ENCODE results near the gene PHF1.
A peak's percentile ranks its signal among the peaks of the same experiment; 100 is the strongest.

The PHF1 gene

GRCh38 chr6:33445119-33445603 is 34.3 kb downstream of the PHF1 start:
- peak; percentile 35 for DNase-seq (ENCODE audit: low read depth)
- TF ChIP-seq MYC (IDR thresholded peaks at IDR 0.05; ENCODE audit: low read depth, low read length), result no peak
- TF ChIP-seq MAX (IDR thresholded peaks at IDR 0.05; ENCODE audit: low read depth, low read length), result no peak
- no peak for TF ChIP-seq CTCF (IDR thresholded peaks at IDR 0.05; ENCODE audit: low read depth, low read length)
- no peak for TF ChIP-seq POLR2A (IDR thresholded peaks at IDR 0.05; ENCODE audit: extremely low read depth, insufficient read length)

DNA sequence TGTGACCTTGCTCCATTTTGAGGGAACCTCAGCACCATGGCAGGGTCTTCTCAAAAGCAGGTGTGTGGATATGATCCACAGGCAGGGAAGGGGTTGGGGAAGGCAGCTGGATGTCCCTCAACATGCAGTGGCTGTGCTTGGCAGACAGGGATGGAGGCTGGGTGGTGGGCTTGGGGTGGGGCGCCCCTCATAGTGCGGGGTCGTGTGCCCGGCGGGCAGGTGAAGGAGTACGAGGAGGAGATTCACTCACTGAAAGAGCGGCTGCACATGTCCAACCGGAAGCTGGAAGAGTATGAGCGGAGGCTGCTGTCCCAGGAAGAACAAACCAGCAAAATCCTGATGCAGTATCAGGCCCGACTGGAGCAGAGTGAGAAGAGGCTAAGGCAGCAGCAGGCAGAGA is 35.5 kb downstream of the PHF1 start:
- no peak overlapping the region for H3K4me3 ChIP-seq (ENCODE audit: low read depth, low read length)
- TF ChIP-seq CTCF (IDR thresholded peaks at IDR 0.05; ENCODE audit: low read depth, low read length) (no peak), MYC (IDR thresholded peaks at IDR 0.05; ENCODE audit: low read depth, low read length) (no peak), POLR2A (IDR thresholded peaks at IDR 0.05; ENCODE audit: extremely low read depth, insufficient read length) (no peak), MAX (IDR thresholded peaks at IDR 0.05; ENCODE audit: low read depth, low read length) (no peak)
- no peak for DNase-seq (ENCODE audit: low read depth)

More at GRCh38 chr6:33445119-33445603, 34.3 kb downstream of the PHF1 start:
- H3K4me3 ChIP-seq (ENCODE audit: low read depth, low read length), result no peak overlapping the region

- DNase-seq (ENCODE audit: low read depth), result peak; percentile 32
- TF ChIP-seq MAX (IDR thresholded peaks at IDR 0.05; ENCODE audit: low read depth, low read length), result no peak
Measured at GRCh38 chr6:33450434-33450833, 39.6 kb downstream of the PHF1 start.

GRCh38 chr6:33451606-33452005 is 40.8 kb downstream of the PHF1 start:
- H3K4me3 ChIP-seq (ENCODE audit: low read depth, low read length), result no peak overlapping the region
- TF ChIP-seq MAX (IDR thresholded peaks at IDR 0.05; ENCODE audit: low read depth, low read length), result no peak
- TF ChIP-seq POLR2A (IDR thresholded peaks at IDR 0.05; ENCODE audit: extremely low read depth, insufficient read length), result no peak
- no peak for TF ChIP-seq MYC (IDR thresholded peaks at IDR 0.05; ENCODE audit: low read depth, low read length)
- no peak for TF ChIP-seq CTCF (IDR thresholded peaks at IDR 0.05; ENCODE audit: low read depth, low read length)
- DNase-seq (ENCODE audit: low read depth), result no peak

More at GRCh38 chr6:33450434-33450833, 39.6 kb downstream of the PHF1 start:
- no peak overlapping the region for H3K4me3 ChIP-seq (ENCODE audit: low read depth, low read length)

DNA sequence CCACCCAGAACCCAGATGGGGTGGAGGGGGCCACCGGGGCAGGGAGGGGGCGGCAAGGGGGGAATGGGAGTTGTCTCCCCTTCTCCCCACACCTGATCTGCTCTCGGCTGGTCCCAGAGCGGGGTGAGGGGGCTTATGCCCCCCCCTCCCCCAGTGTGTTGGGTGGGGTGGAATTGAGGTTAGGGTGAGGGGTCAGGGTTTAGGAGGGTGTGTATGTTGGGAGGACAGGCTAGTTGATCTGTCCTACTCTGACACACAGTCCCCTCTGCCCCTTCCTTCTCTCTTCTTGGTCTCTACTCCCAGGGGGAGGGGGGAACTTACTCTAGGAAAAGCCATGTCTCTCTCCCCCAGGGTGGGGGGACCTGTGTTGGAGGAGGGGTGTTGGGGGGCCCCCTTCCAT is 41.7 kb downstream of the PHF1 start:
- TF ChIP-seq MAX (IDR thresholded peaks at IDR 0.05; ENCODE audit: low read depth, low read length) (no peak), CTCF (IDR thresholded peaks at IDR 0.05; ENCODE audit: low read depth, low read length) (no peak), MYC (IDR thresholded peaks at IDR 0.05; ENCODE audit: low read depth, low read length) (no peak), POLR2A (IDR thresholded peaks at IDR 0.05; ENCODE audit: extremely low read depth, insufficient read length) (no peak)
- DNase-seq (ENCODE audit: low read depth), result no peak
- no peak overlapping the region for H3K4me3 ChIP-seq (ENCODE audit: low read depth, low read length)

DNA sequence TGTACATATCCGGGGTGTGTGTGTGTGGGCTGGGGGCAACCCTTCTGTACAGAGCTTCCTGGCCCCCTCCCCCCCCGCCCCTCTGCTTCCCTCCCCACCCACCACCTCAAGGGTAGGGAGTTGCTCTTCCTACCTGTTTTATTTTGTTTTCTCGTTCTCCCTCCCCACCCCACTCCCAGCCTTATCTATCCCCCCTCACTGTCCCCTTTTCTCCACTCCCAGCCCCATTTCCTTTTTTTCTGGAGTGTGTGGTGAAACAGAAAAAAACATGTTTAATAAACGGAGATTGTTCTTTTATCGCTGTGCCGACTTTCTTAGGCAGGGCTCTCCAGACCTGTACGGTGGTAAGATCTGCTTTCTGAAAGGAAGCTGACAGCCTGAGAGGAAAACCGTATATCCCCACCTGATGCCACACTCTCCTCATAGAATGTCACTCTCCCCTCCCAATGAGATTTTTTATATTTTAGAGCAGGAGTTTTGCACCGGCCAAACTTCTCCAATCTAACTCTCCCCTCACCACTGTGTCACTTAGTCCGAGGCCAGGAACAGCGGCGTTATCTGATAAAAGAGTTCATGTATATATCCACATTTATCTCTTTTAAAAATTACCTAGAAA is 42.7 kb downstream of the PHF1 start:
- peak; percentile 38 for DNase-seq (ENCODE audit: low read depth)
- H3K4me3 ChIP-seq (ENCODE audit: low read depth, low read length), result peak overlapping the region; percentile 91
- TF ChIP-seq MAX (IDR thresholded peaks at IDR 0.05; ENCODE audit: low read depth, low read length) (no peak), CTCF (IDR thresholded peaks at IDR 0.05; ENCODE audit: low read depth, low read length) (no peak), MYC (IDR thresholded peaks at IDR 0.05; ENCODE audit: low read depth, low read length) (no peak), POLR2A (IDR thresholded peaks at IDR 0.05; ENCODE audit: extremely low read depth, insufficient read length) (no peak)

Measured in NB4 (cell line).